Right lobe of liver (tissue), 4 donors: Measurements from ENCODE around the gene MRPL2.

Experiments
- POLR2A ChIP-seq: fragments of 450-650 bp; IDR thresholded peaks from one replicate; pipeline ENCODE4 v1.6.1; 2017; ENCODE audit warnings: antibody characterized with exemption, mild to moderate bottlenecking
- TF ChIP-seq, protein P1 (sequence below), 4 donors: fragments of 200-600 bp in 3 of 4; fragments of 450-650 bp in 1 of 4; IDR thresholded peaks; one replicate each; pipeline versions ENCODE4 v1.5.1 to v1.8.0; 2016 to 2022; ENCODE audit warnings: antibody characterized with exemption in 4 of 4, mild to moderate bottlenecking in 2 of 4
- donor health status: DM: no; HTN: no; CAD: no.
- donor health status: DM: no; HTN: no; CAD: no.
- donor health status: DM: no; HTN: yes; CAD: no.

DNA sequence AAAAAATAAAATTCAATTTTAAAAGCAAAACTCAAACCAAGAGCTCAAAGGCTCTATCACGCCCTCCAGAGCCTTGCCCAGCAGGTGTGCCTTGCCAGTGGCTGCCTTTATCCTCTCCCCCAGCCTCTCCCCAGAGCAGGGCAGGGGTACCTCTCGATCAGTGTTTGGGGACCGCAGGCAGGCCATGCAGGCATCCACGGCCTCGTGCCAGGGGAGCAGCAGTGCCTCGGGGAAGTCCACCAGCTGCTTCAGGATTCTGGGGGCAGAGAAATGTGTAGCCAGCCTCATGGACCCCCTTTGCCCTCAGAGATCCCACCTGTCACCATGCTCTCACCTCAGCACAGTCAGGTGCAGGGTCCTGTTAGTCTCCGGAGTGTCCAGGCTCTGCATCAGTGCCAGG is 11.2 kb downstream of the MRPL2 start:
- TF ChIP-seq, protein P1, sequence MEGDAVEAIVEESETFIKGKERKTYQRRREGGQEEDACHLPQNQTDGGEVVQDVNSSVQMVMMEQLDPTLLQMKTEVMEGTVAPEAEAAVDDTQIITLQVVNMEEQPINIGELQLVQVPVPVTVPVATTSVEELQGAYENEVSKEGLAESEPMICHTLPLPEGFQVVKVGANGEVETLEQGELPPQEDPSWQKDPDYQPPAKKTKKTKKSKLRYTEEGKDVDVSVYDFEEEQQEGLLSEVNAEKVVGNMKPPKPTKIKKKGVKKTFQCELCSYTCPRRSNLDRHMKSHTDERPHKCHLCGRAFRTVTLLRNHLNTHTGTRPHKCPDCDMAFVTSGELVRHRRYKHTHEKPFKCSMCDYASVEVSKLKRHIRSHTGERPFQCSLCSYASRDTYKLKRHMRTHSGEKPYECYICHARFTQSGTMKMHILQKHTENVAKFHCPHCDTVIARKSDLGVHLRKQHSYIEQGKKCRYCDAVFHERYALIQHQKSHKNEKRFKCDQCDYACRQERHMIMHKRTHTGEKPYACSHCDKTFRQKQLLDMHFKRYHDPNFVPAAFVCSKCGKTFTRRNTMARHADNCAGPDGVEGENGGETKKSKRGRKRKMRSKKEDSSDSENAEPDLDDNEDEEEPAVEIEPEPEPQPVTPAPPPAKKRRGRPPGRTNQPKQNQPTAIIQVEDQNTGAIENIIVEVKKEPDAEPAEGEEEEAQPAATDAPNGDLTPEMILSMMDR (IDR thresholded peaks at IDR 0.05) = no peak
- TF ChIP-seq POLR2A = no peak
